GM19099 (cell line): ENCODE measurements around the gene ARHGAP35.

Source experiments
- POLR2A ChIP-seq: IDR thresholded peaks from 3 replicates; pipeline ENCODE4 v1.6.1; 2011; ENCODE audit warnings: low read depth; ENCODE audit not compliant: insufficient read length; ENCODE audit errors: extremely low read depth

ARHGAP35 gene

GRCh38 chr19:46881092-46881491, 20.3 kb downstream of the ARHGAP35 start:
- no peak for TF ChIP-seq POLR2A

- no peak for TF ChIP-seq POLR2A
These were observed 21.2 kb downstream of the ARHGAP35 start for GRCh38 chr19:46882034-46882433.

- TF ChIP-seq POLR2A = no peak
These were observed 24.6 kb downstream of the ARHGAP35 start for GRCh38 chr19:46885411-46885810.

GRCh38 chr19:46886546-46887239, 25.9 kb downstream of the ARHGAP35 start:
- no peak for TF ChIP-seq POLR2A

- no peak for TF ChIP-seq POLR2A
These were observed 26.5 kb downstream of the ARHGAP35 start for GRCh38 chr19:46887240-46887782.

- no peak for TF ChIP-seq POLR2A
These were observed 29.8 kb downstream of the ARHGAP35 start for GRCh38 chr19:46890423-46891170.

GRCh38 chr19:46892252-46893179, 31.7 kb downstream of the ARHGAP35 start:
- no peak for TF ChIP-seq POLR2A

GRCh38 chr19:46896076-46896794, 35.4 kb downstream of the ARHGAP35 start:
- TF ChIP-seq POLR2A = no peak

GRCh38 chr19:46898731-46899130, 37.9 kb downstream of the ARHGAP35 start:
- no peak for TF ChIP-seq POLR2A

- no peak for TF ChIP-seq POLR2A
These were observed 39.5 kb downstream of the ARHGAP35 start for GRCh38 chr19:46900341-46900740.

- TF ChIP-seq POLR2A = no peak
These were observed 41.1 kb downstream of the ARHGAP35 start for GRCh38 chr19:46901701-46902401.

GRCh38 chr19:46902402-46902766, 41.6 kb downstream of the ARHGAP35 start:
- TF ChIP-seq POLR2A = no peak

GRCh38 chr19:46903458-46903857, 42.7 kb downstream of the ARHGAP35 start:
- no peak for TF ChIP-seq POLR2A
